ENCODE results near the gene SP5. TPM values are rescaled to one million over a fixed set of nuclear protein-coding genes. Genes with fewer than 3 reads are reported as not detected.

The SP5 gene
- polyA plus RNA-seq, 1 experiment, result not detected

- ChIA-PET POLR2A (no interaction called here), CTCF (interaction anchor here (1.4 kb wide), 1 partner anchor 12 kb away, joined by 3 read pairs; no protein-coding TSS in a partner anchor)
- TF ChIP-seq, protein P1, sequence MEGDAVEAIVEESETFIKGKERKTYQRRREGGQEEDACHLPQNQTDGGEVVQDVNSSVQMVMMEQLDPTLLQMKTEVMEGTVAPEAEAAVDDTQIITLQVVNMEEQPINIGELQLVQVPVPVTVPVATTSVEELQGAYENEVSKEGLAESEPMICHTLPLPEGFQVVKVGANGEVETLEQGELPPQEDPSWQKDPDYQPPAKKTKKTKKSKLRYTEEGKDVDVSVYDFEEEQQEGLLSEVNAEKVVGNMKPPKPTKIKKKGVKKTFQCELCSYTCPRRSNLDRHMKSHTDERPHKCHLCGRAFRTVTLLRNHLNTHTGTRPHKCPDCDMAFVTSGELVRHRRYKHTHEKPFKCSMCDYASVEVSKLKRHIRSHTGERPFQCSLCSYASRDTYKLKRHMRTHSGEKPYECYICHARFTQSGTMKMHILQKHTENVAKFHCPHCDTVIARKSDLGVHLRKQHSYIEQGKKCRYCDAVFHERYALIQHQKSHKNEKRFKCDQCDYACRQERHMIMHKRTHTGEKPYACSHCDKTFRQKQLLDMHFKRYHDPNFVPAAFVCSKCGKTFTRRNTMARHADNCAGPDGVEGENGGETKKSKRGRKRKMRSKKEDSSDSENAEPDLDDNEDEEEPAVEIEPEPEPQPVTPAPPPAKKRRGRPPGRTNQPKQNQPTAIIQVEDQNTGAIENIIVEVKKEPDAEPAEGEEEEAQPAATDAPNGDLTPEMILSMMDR (IDR thresholded peaks at IDR 0.05; ENCODE audit: insufficient read depth, low read depth, low read length), result no peak
Observed at GRCh38 chr2:170689481-170689880, 25.7 kb upstream of the SP5 start.

GRCh38 chr2:170690640-170691039 lies 24.5 kb upstream of the SP5 start:
- H3K27me3 ChIP-seq (ENCODE audit: control insufficient read depth, insufficient read depth, low read length), result no peaks in the 10 kb centered on the region
- H3K4me3 ChIP-seq (ENCODE audit: low read depth, low read length), result no peak overlapping the region
- no peak for DNase-seq (ENCODE audit: low read depth)
- TF ChIP-seq, protein P1 (IDR thresholded peaks at IDR 0.05; ENCODE audit: insufficient read depth, low read depth, low read length), result no peak
- CTCF ChIA-PET, result interaction anchor here (0.8 kb wide), 1 partner anchor 238 kb away, joined by 5 read pairs; the partner anchor contains the start of gene GORASP2
- POLR2A ChIA-PET, result no interaction called here
- no peaks in the 10 kb centered on the region for H3K36me3 ChIP-seq (ENCODE audit: control insufficient read depth, insufficient read depth, low read length)

More at GRCh38 chr2:170689481-170689880, 25.7 kb upstream of the SP5 start:
- Histone ChIP-seq H3K36me3 (ENCODE audit: control insufficient read depth, insufficient read depth, low read length) (no peaks in the 10 kb centered on the region), H3K27me3 (ENCODE audit: control insufficient read depth, insufficient read depth, low read length) (no peaks in the 10 kb centered on the region), H3K4me3 (ENCODE audit: low read depth, low read length) (no peak overlapping the region)
- DNase-seq (ENCODE audit: low read depth), result no peak

- TF ChIP-seq, protein P1 (IDR thresholded peaks at IDR 0.05; ENCODE audit: insufficient read depth, low read depth, low read length), result no peak
- Histone ChIP-seq H3K4me3 (ENCODE audit: low read depth, low read length) (no peak overlapping the region), H3K36me3 (ENCODE audit: control insufficient read depth, insufficient read depth, low read length) (no peaks in the 10 kb centered on the region), H3K27me3 (ENCODE audit: control insufficient read depth, insufficient read depth, low read length) (no peaks in the 10 kb centered on the region)
- ChIA-PET POLR2A (no interaction called here), CTCF (interaction anchor here (1.0 kb wide), 1 partner anchor 286 kb away, joined by 3 read pairs; no protein-coding TSS in a partner anchor)
- no peak for DNase-seq (ENCODE audit: low read depth)
Observed at GRCh38 chr2:170694316-170694715, 20.8 kb upstream of the SP5 start.

GRCh38 chr2:170695521-170696410 lies 19.4 kb upstream of the SP5 start:
- H3K36me3 ChIP-seq (ENCODE audit: control insufficient read depth, insufficient read depth, low read length), result no peaks in the 10 kb centered on the region
- H3K4me3 ChIP-seq (ENCODE audit: low read depth, low read length), result no peak overlapping the region
- POLR2A ChIA-PET, result no interaction called here
- H3K27me3 ChIP-seq (ENCODE audit: control insufficient read depth, insufficient read depth, low read length), result no peaks in the 10 kb centered on the region
- CTCF ChIA-PET, result interaction anchor here (0.7 to 1.0 kb wide), 2 partner anchors 37 to 287 kb away, joined by 3 to 5 read pairs; no protein-coding TSS in a partner anchor
- TF ChIP-seq, protein P1 (IDR thresholded peaks at IDR 0.05; ENCODE audit: insufficient read depth, low read depth, low read length), result no peak
- DNase-seq (ENCODE audit: low read depth), result no peak

GRCh38 chr2:170696948-170697347 lies 18.2 kb upstream of the SP5 start:
- CTCF ChIA-PET, result no interaction called here
- Histone ChIP-seq H3K4me3 (ENCODE audit: low read depth, low read length) (no peak overlapping the region), H3K36me3 (ENCODE audit: control insufficient read depth, insufficient read depth, low read length) (no peaks in the 10 kb centered on the region), H3K27me3 (ENCODE audit: control insufficient read depth, insufficient read depth, low read length) (no peaks in the 10 kb centered on the region)
- DNase-seq (ENCODE audit: low read depth), result no peak
- TF ChIP-seq, protein P1 (IDR thresholded peaks at IDR 0.05; ENCODE audit: insufficient read depth, low read depth, low read length), result no peak
- POLR2A ChIA-PET, result no interaction called here
